Sigmoid colon (tissue), 4 donors: Measurements from ENCODE around the gene IMMP2L.

ENCODE experiments used
- EP300 ChIP-seq, 4 donors: sonication (generic); formaldehyde crosslinking; IDR thresholded peaks; one replicate each; pipeline ENCODE4 v1.6.1; 2017; ENCODE audit warnings: antibody characterized with exemption in 4 of 4
- POLR2AphosphoS5 ChIP-seq, 4 donors: sonication (generic); formaldehyde crosslinking; IDR thresholded peaks; one replicate each; pipeline ENCODE4 v1.6.1; 2017; ENCODE audit warnings: antibody characterized with exemption in 4 of 4
- TF ChIP-seq, protein P1 (sequence below), 4 experiments: fragments of 450-650 bp in 3 of 4; fragments of 200-600 bp in 1 of 4; IDR thresholded peaks; one replicate each; pipeline ENCODE4 v1.5.1; 2016 to 2019; ENCODE audit warnings: antibody characterized with exemption in 4 of 4, mild to moderate bottlenecking in 3 of 4, moderate library complexity in 2 of 4

DNA sequence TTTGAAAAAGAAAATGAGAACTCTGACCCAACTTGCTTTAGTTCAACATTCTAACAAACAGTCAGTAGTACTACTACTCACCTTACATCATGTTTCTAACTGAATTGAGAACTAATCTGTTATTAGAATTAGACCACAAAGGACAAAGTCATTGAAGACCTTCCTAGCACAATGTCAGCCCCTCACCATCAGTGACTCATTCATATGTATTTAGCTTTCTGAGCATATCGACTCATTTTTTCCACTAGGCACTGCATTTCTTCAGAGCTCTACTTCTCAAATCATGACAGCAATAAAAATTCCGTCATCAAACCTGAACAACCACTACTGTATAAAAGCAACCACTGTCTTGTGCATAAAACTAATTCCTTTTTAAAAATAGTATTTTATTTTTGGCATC is 475.8 kb downstream of the IMMP2L start:
- TF ChIP-seq, protein P1, sequence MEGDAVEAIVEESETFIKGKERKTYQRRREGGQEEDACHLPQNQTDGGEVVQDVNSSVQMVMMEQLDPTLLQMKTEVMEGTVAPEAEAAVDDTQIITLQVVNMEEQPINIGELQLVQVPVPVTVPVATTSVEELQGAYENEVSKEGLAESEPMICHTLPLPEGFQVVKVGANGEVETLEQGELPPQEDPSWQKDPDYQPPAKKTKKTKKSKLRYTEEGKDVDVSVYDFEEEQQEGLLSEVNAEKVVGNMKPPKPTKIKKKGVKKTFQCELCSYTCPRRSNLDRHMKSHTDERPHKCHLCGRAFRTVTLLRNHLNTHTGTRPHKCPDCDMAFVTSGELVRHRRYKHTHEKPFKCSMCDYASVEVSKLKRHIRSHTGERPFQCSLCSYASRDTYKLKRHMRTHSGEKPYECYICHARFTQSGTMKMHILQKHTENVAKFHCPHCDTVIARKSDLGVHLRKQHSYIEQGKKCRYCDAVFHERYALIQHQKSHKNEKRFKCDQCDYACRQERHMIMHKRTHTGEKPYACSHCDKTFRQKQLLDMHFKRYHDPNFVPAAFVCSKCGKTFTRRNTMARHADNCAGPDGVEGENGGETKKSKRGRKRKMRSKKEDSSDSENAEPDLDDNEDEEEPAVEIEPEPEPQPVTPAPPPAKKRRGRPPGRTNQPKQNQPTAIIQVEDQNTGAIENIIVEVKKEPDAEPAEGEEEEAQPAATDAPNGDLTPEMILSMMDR (IDR thresholded peaks at IDR 0.05): no peak
- TF ChIP-seq POLR2AphosphoS5 (IDR thresholded peaks at IDR 0.05): no peak
- TF ChIP-seq EP300 (IDR thresholded peaks at IDR 0.05): no peak
